Measurements from ENCODE around the gene PDGFRA. TPM values are rescaled to one million over a fixed set of nuclear protein-coding genes. Genes with fewer than 3 reads are reported as not detected.

PDGFRA gene
- total RNA-seq, 1 experiment from 2014 or later, result 0.25 TPM

DNA sequence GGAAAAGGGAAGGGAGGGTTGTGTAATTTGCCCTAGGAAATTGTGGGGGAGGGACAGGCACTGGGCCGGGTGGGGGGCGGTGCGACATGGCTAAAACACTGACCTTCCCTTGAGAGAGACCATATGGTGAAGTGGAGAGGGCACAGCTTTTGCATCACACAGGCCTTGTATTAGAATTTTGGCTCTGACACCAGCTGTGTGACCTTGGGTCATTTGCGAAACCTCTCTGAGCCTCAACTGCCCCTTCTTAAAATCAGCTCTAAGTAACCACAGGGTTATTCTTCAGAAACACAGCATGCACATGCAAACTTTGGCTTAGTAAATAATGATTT is 25.8 kb downstream of the PDGFRA start:
- Histone ChIP-seq H3K4me2 (ENCODE audit: low read length) (no peak overlapping the region), H3K79me2 (ENCODE audit: insufficient read depth, low read length) (no peaks in the 10 kb centered on the region), H2AFZ (ENCODE audit: low read depth, low read length, poor library complexity, severe bottlenecking) (no peak overlapping the region), H3K9me3 (ENCODE audit: control insufficient read depth in 1 of 2, insufficient read depth in 1 of 2, low read depth in 1 of 2, low read length in 2 of 2) (no peaks in the 10 kb centered on the region), H3K36me3 (ENCODE audit: control insufficient read depth in 1 of 2, insufficient read depth in 2 of 2, low read length in 2 of 2) (no peaks in the 10 kb centered on the region), H3K4me3 (replicated peaks in 1 of 2; ENCODE audit: low read depth in 1 of 2, low read length in 2 of 2) (no peak overlapping the region), H3K9ac (ENCODE audit: low read length) (no peak overlapping the region), H3K27ac (ENCODE audit: low read depth, low read length) (no peak overlapping the region), H3K9me2 (ENCODE audit: insufficient read depth) (no peaks in the 10 kb centered on the region), H3K27me3 (ENCODE audit: insufficient read depth, low read length) (no peaks in the 10 kb centered on the region; the same call in 1 of the 2 replicates), H3K4me1 (ENCODE audit: control insufficient read depth in 1 of 2, insufficient read depth in 2 of 2, low read length in 2 of 2) (no peaks in the 10 kb centered on the region), H4K20me1 (ENCODE audit: insufficient read depth) (no peaks in the 10 kb centered on the region)
- POLR2A ChIA-PET, result no interaction called here
- intact Hi-C loops (cut with micrococcal nuclease), result no loop called here
- no peak for TF ChIP-seq POLR2A (IDR thresholded peaks at IDR 0.05; ENCODE audit: borderline replicate concordance, extremely low read depth, insufficient read depth, insufficient read length)
- TF ChIP-seq CBX3 (IDR thresholded peaks at IDR 0.05; ENCODE audit: low read depth), result no peak
- DNase-seq (ENCODE audit: low read depth, low spot score), result no peak
- no peak for ATAC-seq
- BruUV-seq (replicated peaks), result no TSS peak
- CTCF ChIA-PET, result no interaction called here
- RAD21 ChIA-PET (ENCODE audit: low non-redundant PET in 1 of 2, low total read pairs in 2 of 2, uncharacterized antibody in 2 of 2, unreplicated experiment in 2 of 2), result no interaction called here

DNA sequence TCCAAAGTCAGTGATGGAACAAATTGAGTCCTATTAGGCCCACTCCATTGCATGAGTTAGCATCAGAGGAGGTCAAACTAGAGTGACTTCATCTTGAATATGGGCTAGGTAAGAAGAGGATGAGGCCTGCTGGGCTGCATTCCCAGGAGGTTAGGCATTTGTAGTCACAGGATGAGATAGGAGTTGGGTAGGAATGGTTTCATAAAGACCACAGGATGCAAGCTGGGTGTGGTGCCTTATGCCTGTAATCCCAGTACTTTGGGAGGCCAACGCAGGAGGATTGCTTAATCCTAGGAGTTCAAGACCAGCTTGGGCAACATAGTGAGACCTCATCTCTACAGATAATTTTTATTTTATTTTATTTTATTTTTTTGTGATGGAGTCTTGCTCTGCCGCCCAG is 26.8 kb downstream of the PDGFRA start:
- H3K27me3 ChIP-seq (ENCODE audit: insufficient read depth, low read length), result no peaks in the 10 kb centered on the region; the same call in 1 of the 2 replicates
- no peaks in the 10 kb centered on the region for H3K79me2 ChIP-seq (ENCODE audit: insufficient read depth, low read length)
- CTCF ChIA-PET, result no interaction called here
- no peak overlapping the region for H3K4me3 ChIP-seq (replicated peaks in 1 of 2; ENCODE audit: low read depth in 1 of 2, low read length in 2 of 2)
- no peaks in the 10 kb centered on the region for H3K9me2 ChIP-seq (ENCODE audit: insufficient read depth)
- no peak overlapping the region for H3K4me2 ChIP-seq (ENCODE audit: low read length)
- intact Hi-C loops (cut with micrococcal nuclease), result no loop called here
- H3K9me3 ChIP-seq (ENCODE audit: control insufficient read depth in 1 of 2, insufficient read depth in 1 of 2, low read depth in 1 of 2, low read length in 2 of 2), result no peaks in the 10 kb centered on the region
- DNase-seq (ENCODE audit: low read depth, low spot score), result no peak
- no peaks in the 10 kb centered on the region for H3K4me1 ChIP-seq (ENCODE audit: control insufficient read depth in 1 of 2, insufficient read depth in 2 of 2, low read length in 2 of 2)
- H3K27ac ChIP-seq (ENCODE audit: low read depth, low read length), result no peak overlapping the region
- H2AFZ ChIP-seq (ENCODE audit: low read depth, low read length, poor library complexity, severe bottlenecking), result no peak overlapping the region
- POLR2A ChIA-PET, result no interaction called here
- H3K36me3 ChIP-seq (ENCODE audit: control insufficient read depth in 1 of 2, insufficient read depth in 2 of 2, low read length in 2 of 2), result no peaks in the 10 kb centered on the region
- no peaks in the 10 kb centered on the region for H4K20me1 ChIP-seq (ENCODE audit: insufficient read depth)
- RAD21 ChIA-PET (ENCODE audit: low non-redundant PET in 1 of 2, low total read pairs in 2 of 2, uncharacterized antibody in 2 of 2, unreplicated experiment in 2 of 2), result no interaction called here
- ATAC-seq, result no peak
- TF ChIP-seq FOSL1 (IDR thresholded peaks at IDR 0.05; ENCODE audit: low read depth), result no peak
- TF ChIP-seq EGR1 (IDR thresholded peaks at IDR 0.05; ENCODE audit: low read depth), result no peak
- no peak for TF ChIP-seq JUND (IDR thresholded peaks at IDR 0.05)
- TF ChIP-seq ELF1 (IDR thresholded peaks at IDR 0.05; ENCODE audit: borderline replicate concordance, low read depth), result no peak
- no peak for TF ChIP-seq POLR2AphosphoS5 (IDR thresholded peaks at IDR 0.05; ENCODE audit: low read depth, low read length)
- H3K9ac ChIP-seq (ENCODE audit: low read length), result no peak overlapping the region
- BruUV-seq (replicated peaks), result no TSS peak
